Measurements from ENCODE around the gene SESTD1. TPM values are rescaled to one million over a fixed set of nuclear protein-coding genes. Genes with fewer than 3 reads are reported as not detected.

SESTD1 gene
- total and polyA plus RNA-seq, 2 of the 4 experiments (the other 2 are of a cell fraction): 8.4 to 12.7 TPM

DNA sequence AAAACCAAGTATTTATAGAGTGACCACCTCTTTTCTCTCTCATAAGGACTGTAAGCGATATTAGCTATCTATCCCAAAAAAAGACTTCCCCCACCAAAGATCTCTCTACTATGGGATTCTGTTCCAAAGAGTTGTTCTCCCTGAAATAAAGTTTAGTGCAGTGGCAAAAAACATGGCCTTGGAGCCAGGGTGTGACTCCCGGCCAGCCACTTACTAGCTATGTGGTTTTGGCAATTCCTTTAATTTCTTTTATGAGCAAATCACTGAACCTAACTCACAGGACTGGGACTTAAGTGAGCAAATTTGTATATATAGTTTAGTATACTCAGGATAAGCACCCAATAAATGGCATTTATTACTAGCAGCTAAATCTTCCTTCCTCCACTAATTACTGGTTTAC is 42.6 kb downstream of the SESTD1 start:
- no peak overlapping the region for H2AK9ac ChIP-seq (replicated peaks; ENCODE audit: low read depth, low read length, poor library complexity)
- H3K27ac ChIP-seq (ENCODE audit: insufficient read depth, low read length): no peak overlapping the region
- no peak overlapping the region for H2AK5ac ChIP-seq (ENCODE audit: low read depth, low read length)
- H3K79me1 ChIP-seq (ENCODE audit: low read depth in 1 of 2, low read length in 2 of 2): peaks cover 22 to 31% of the 10 kb centered on the region in 2 experiments
- H4K20me1 ChIP-seq (ENCODE audit: insufficient read depth, low read length): peaks cover 3% of the 10 kb centered on the region; the same call in 1 of the 2 replicates
- no peak overlapping the region for H4K8ac ChIP-seq (ENCODE audit: low read depth in 2 of 2, low read length in 2 of 2)
- H3K4me3 ChIP-seq (ENCODE audit: insufficient read depth, low read depth, low read length): no peak overlapping the region
- H3K4me2 ChIP-seq (ENCODE audit: low read depth, low read length): no peak overlapping the region
- no peaks in the 10 kb centered on the region for H3K36me3 ChIP-seq (ENCODE audit: control insufficient read depth, insufficient read depth, low read length)
- H3K27me3 ChIP-seq (ENCODE audit: control insufficient read depth, insufficient read depth, low read length): no peaks in the 10 kb centered on the region
- CTCF ChIA-PET: interaction anchor here (0.6 kb wide), 1 partner anchor 219 kb away, joined by 3 read pairs; no protein-coding TSS in a partner anchor
- no TSS peak for BruUV-seq (replicated peaks)
- H2BK120ac ChIP-seq (ENCODE audit: low read depth, low read length): no peak overlapping the region
- H3K23ac ChIP-seq (ENCODE audit: low read depth, low read length): no peak overlapping the region
- H3K4me1 ChIP-seq (ENCODE audit: control insufficient read depth, insufficient read depth, low read length): no peaks in the 10 kb centered on the region
- no peak overlapping the region for H2BK15ac ChIP-seq (ENCODE audit: low read depth, low read length)
- H2BK20ac ChIP-seq (ENCODE audit: low read depth, low read length): no peak overlapping the region
- H4K91ac ChIP-seq (ENCODE audit: insufficient read depth, low read depth, low read length): no peak overlapping the region
- no peak overlapping the region for H3K4ac ChIP-seq (ENCODE audit: low read depth, low read length)
- H3K14ac ChIP-seq (replicated peaks; ENCODE audit: low read depth, low read length): no peak overlapping the region
- no CpG with 5 or more reads among the region's 2 CpGs for whole genome bisulfite sequencing, 2 experiments (ENCODE audit: extremely low coverage in 2 of 2, insufficient read length in 1 of 2)
- no peak overlapping the region for H3K18ac ChIP-seq (ENCODE audit: low read depth, low read length)
- dilution Hi-C loops (cut with HindIII; ENCODE audit: low sequenced_read_pairs, unreplicated experiment) (no loop called here), in situ Hi-C loops (cut with MboI; ENCODE audit: low sequenced_read_pairs) (no loop called here), intact Hi-C loops (cut with micrococcal nuclease) (no loop called here)
- H2BK5ac ChIP-seq (ENCODE audit: low read depth, low read length, poor library complexity, severe bottlenecking): no peak overlapping the region
- POLR2A ChIA-PET (ENCODE audit: unreplicated experiment): no interaction called here
- H3K9me1 ChIP-seq (ENCODE audit: insufficient read depth, low read length): no peaks in the 10 kb centered on the region
- H3K9me3 ChIP-seq (ENCODE audit: control insufficient read depth, insufficient read depth, low read length): no peaks in the 10 kb centered on the region
- H3K56ac ChIP-seq (ENCODE audit: extremely low read depth, insufficient read depth, low read length): no peak overlapping the region
- DNase-seq (no peak), ATAC-seq (ENCODE audit: low read depth) (no peak)
- H2AFZ ChIP-seq (replicated peaks; ENCODE audit: low read length, poor library complexity): no peak overlapping the region
- TF ChIP-seq NFE2L2 (IDR thresholded peaks at IDR 0.05; ENCODE audit: low read depth, low read length): no peak
- TF ChIP-seq SMC3 (IDR thresholded peaks at IDR 0.05; ENCODE audit: low read depth, low read length): no peak
- TF ChIP-seq FOS (IDR thresholded peaks at IDR 0.05; ENCODE audit: low read depth, low read length): no peak
- TF ChIP-seq RCOR1 (IDR thresholded peaks at IDR 0.05; ENCODE audit: insufficient replicate concordance, low read length): no peak
- no peak for TF ChIP-seq CEBPB (IDR thresholded peaks at IDR 0.05; ENCODE audit: low read depth, low read length)
- TF ChIP-seq, protein P1, sequence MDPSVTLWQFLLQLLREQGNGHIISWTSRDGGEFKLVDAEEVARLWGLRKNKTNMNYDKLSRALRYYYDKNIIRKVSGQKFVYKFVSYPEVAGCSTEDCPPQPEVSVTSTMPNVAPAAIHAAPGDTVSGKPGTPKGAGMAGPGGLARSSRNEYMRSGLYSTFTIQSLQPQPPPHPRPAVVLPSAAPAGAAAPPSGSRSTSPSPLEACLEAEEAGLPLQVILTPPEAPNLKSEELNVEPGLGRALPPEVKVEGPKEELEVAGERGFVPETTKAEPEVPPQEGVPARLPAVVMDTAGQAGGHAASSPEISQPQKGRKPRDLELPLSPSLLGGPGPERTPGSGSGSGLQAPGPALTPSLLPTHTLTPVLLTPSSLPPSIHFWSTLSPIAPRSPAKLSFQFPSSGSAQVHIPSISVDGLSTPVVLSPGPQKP (IDR thresholded peaks at IDR 0.05; ENCODE audit: borderline replicate concordance, low read depth, low read length): no peak
- TF ChIP-seq MAZ (IDR thresholded peaks at IDR 0.05; ENCODE audit: borderline replicate concordance, low read depth, low read length): no peak
- TF ChIP-seq, protein P2, sequence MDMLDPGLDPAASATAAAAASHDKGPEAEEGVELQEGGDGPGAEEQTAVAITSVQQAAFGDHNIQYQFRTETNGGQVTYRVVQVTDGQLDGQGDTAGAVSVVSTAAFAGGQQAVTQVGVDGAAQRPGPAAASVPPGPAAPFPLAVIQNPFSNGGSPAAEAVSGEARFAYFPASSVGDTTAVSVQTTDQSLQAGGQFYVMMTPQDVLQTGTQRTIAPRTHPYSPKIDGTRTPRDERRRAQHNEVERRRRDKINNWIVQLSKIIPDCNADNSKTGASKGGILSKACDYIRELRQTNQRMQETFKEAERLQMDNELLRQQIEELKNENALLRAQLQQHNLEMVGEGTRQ (IDR thresholded peaks at IDR 0.05; ENCODE audit: low read depth, low read length): no peak
- TF ChIP-seq CHD1 (IDR thresholded peaks at IDR 0.05; ENCODE audit: low read depth, low read length): no peak
- TF ChIP-seq, protein P3, sequence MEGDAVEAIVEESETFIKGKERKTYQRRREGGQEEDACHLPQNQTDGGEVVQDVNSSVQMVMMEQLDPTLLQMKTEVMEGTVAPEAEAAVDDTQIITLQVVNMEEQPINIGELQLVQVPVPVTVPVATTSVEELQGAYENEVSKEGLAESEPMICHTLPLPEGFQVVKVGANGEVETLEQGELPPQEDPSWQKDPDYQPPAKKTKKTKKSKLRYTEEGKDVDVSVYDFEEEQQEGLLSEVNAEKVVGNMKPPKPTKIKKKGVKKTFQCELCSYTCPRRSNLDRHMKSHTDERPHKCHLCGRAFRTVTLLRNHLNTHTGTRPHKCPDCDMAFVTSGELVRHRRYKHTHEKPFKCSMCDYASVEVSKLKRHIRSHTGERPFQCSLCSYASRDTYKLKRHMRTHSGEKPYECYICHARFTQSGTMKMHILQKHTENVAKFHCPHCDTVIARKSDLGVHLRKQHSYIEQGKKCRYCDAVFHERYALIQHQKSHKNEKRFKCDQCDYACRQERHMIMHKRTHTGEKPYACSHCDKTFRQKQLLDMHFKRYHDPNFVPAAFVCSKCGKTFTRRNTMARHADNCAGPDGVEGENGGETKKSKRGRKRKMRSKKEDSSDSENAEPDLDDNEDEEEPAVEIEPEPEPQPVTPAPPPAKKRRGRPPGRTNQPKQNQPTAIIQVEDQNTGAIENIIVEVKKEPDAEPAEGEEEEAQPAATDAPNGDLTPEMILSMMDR (conservative IDR thresholded peaks at IDR 0.05; ENCODE audit: low read depth, low read length): no peak
- TF ChIP-seq RAD21 (IDR thresholded peaks at IDR 0.05; ENCODE audit: low read length): no peak
- H4K5ac ChIP-seq (ENCODE audit: low read depth, low read length): no peak overlapping the region
- no peak overlapping the region for H3K9ac ChIP-seq (ENCODE audit: low read depth, low read length)
